Osteoblast (primary cell): Measurements from ENCODE around the gene SLC25A39. TPM values are rescaled to one million over a fixed set of nuclear protein-coding genes. Genes with fewer than 3 reads are reported as not detected.

Source experiments
- DNase-seq: peaks from one replicate; pipeline ENCODE4 v3.0.0; 2011; ENCODE audit warnings: low spot score, mixed read lengths; ENCODE audit not compliant: insufficient read length; ENCODE audit errors: missing footprints
- H2AFZ ChIP-seq: 2 replicates; pipeline ENCODE4 v1.6.0; 2011; ENCODE audit warnings: mild to moderate bottlenecking, low read length
- H3K27ac ChIP-seq: 2 replicates; pipeline ENCODE4 v1.5.1; 2011; ENCODE audit warnings: mild to moderate bottlenecking, low read depth, low read length, moderate library complexity
- H3K27me3 ChIP-seq: 2 replicates; pipeline ENCODE4 v1.6.0; 2012; ENCODE audit warnings: mild to moderate bottlenecking, control low read depth, inconsistent platforms, low read length, moderate library complexity; ENCODE audit not compliant: insufficient read depth
- H3K36me3 ChIP-seq: 2 replicates; pipeline ENCODE4 v1.5.1; 2011; ENCODE audit warnings: mild to moderate bottlenecking, low read length, control low read depth, moderate library complexity; ENCODE audit not compliant: insufficient read depth
- H3K4me1 ChIP-seq: 2 replicates; pipeline ENCODE4 v1.5.1; 2011; ENCODE audit warnings: mild to moderate bottlenecking, low read length, control low read depth, moderate library complexity; ENCODE audit not compliant: insufficient read depth
- H3K4me2 ChIP-seq: 2 replicates; pipeline ENCODE4 v1.6.0; 2011; ENCODE audit warnings: mild to moderate bottlenecking, low read length; ENCODE audit not compliant: insufficient read depth
- H3K4me3 ChIP-seq: fragments of 200-600 bp; sonication (generic); 3 replicates; pipeline ENCODE4 v1.5.1; 2012; ENCODE audit warnings: mild to moderate bottlenecking, low read length, inconsistent platforms; ENCODE audit not compliant: insufficient read depth
- H3K79me2 ChIP-seq: 2 replicates; pipeline ENCODE4 v1.6.0; 2012; ENCODE audit warnings: mild to moderate bottlenecking, low read length, control low read depth, inconsistent platforms; ENCODE audit not compliant: insufficient read depth
- H3K9me3 ChIP-seq: 2 replicates; pipeline ENCODE4 v1.5.1; 2011; ENCODE audit warnings: low read depth, low read length, control low read depth
- H4K20me1 ChIP-seq: 2 replicates; pipeline ENCODE4 v1.6.0; 2012; ENCODE audit warnings: mild to moderate bottlenecking, low read length, control low read depth; ENCODE audit not compliant: insufficient read depth
- CTCF ChIP-seq: IDR thresholded peaks from 2 replicates; pipeline ENCODE4 v1.5.1; 2011; ENCODE audit warnings: mild to moderate bottlenecking, low read depth, low read length, moderate library complexity; ENCODE audit errors: extremely low read depth
- total RNA-seq: library from RNA; depleted of rRNA; stranded (reverse); fragments of >200 nt; gene quantifications from 2 replicates; pipeline ENCODE4 v1.2.3, GENCODE V29; 2012

Gene SLC25A39
- total RNA-seq, 1 donor = 60.1 TPM

GRCh38 chr17:44362459-44362948 is 37.9 kb upstream of the SLC25A39 start:
- DNase-seq = peak; percentile 78
- H3K27ac ChIP-seq = no peak overlapping the region
- peak overlapping the region; percentile 82 for H3K4me2 ChIP-seq
- no peaks in the 10 kb centered on the region for H3K79me2 ChIP-seq
- no peaks in the 10 kb centered on the region for H3K9me3 ChIP-seq
- peaks cover 10% of the 10 kb centered on the region for H3K27me3 ChIP-seq
- H2AFZ ChIP-seq = no peak overlapping the region
- H3K4me1 ChIP-seq = no peaks in the 10 kb centered on the region
- H4K20me1 ChIP-seq = no peaks in the 10 kb centered on the region
- no peak for TF ChIP-seq CTCF
- H3K4me3 ChIP-seq = peak overlapping the region; percentile 75
- no peaks in the 10 kb centered on the region for H3K36me3 ChIP-seq

GRCh38 chr17:44361292-44362260 is 37.0 kb upstream of the SLC25A39 start:
- no peaks in the 10 kb centered on the region for H3K9me3 ChIP-seq
- H3K4me2 ChIP-seq = no peak overlapping the region
- no peaks in the 10 kb centered on the region for H3K36me3 ChIP-seq
- no peak overlapping the region for H2AFZ ChIP-seq
- TF ChIP-seq CTCF = no peak
- H4K20me1 ChIP-seq = no peaks in the 10 kb centered on the region
- peaks cover 10% of the 10 kb centered on the region for H3K27me3 ChIP-seq
- H3K4me1 ChIP-seq = no peaks in the 10 kb centered on the region
- DNase-seq = peak; percentile 63
- no peaks in the 10 kb centered on the region for H3K79me2 ChIP-seq
- no peak overlapping the region for H3K4me3 ChIP-seq
- H3K27ac ChIP-seq = no peak overlapping the region

GRCh38 chr17:44360826-44361225 is 36.2 kb upstream of the SLC25A39 start:
- no peak overlapping the region for H3K27ac ChIP-seq
- no peak for TF ChIP-seq CTCF
- no peak overlapping the region for H3K4me2 ChIP-seq
- H2AFZ ChIP-seq = no peak overlapping the region
- no peak overlapping the region for H3K4me3 ChIP-seq
- H3K36me3 ChIP-seq = no peaks in the 10 kb centered on the region
- H3K9me3 ChIP-seq = no peaks in the 10 kb centered on the region
- H4K20me1 ChIP-seq = no peaks in the 10 kb centered on the region
- peak; percentile 94 for DNase-seq
- H3K79me2 ChIP-seq = no peaks in the 10 kb centered on the region
- H3K27me3 ChIP-seq = peaks cover 3% of the 10 kb centered on the region
- no peaks in the 10 kb centered on the region for H3K4me1 ChIP-seq

GRCh38 chr17:44360144-44360533 is 35.5 kb upstream of the SLC25A39 start:
- H3K36me3 ChIP-seq = no peaks in the 10 kb centered on the region
- peaks cover 3% of the 10 kb centered on the region for H3K27me3 ChIP-seq
- DNase-seq = peak; percentile 86
- no peaks in the 10 kb centered on the region for H3K4me1 ChIP-seq
- H3K27ac ChIP-seq = no peak overlapping the region
- H3K4me2 ChIP-seq = no peak overlapping the region
- TF ChIP-seq CTCF = no peak
- no peak overlapping the region for H2AFZ ChIP-seq
- no peak overlapping the region for H3K4me3 ChIP-seq
- no peaks in the 10 kb centered on the region for H3K9me3 ChIP-seq
- H3K79me2 ChIP-seq = no peaks in the 10 kb centered on the region
- H4K20me1 ChIP-seq = no peaks in the 10 kb centered on the region
